HG02870 (cell line): ENCODE data around the gene MFAP5.
"Not testable (repeated sequence)": the region's sequence is repeated elsewhere in the genome, so short reads cannot be mapped to it uniquely, and the experiment has no call there.

Source experiments
- ATAC-seq: cut with Tn5 transposase; IDR thresholded peaks from one replicate; pipeline ENCODE4 v1.9.1; 2021; ENCODE audit warnings: mild to moderate bottlenecking, moderate library complexity; ENCODE audit not compliant: unreplicated experiment

MFAP5 gene

GRCh38 chr12:8676651-8677050 is 14.0 kb upstream of the MFAP5 start:
- no peak for ATAC-seq

GRCh38 chr12:8675591-8676036 is 13.0 kb upstream of the MFAP5 start:
- ATAC-seq = no peak

- no peak for ATAC-seq
Observed at GRCh38 chr12:8672381-8672780, 9.8 kb upstream of the MFAP5 start.

- no peak for ATAC-seq
Observed at GRCh38 chr12:8668441-8668840, 5.8 kb upstream of the MFAP5 start.

GRCh38 chr12:8667270-8667669 is 4.6 kb upstream of the MFAP5 start:
- no peak for ATAC-seq

- ATAC-seq = no peak
Observed at GRCh38 chr12:8665759-8666158, 3.1 kb upstream of the MFAP5 start.

GRCh38 chr12:8664228-8664913 is 1.7 kb upstream of the MFAP5 start:
- no peak for ATAC-seq

- ATAC-seq = no peak
Observed at GRCh38 chr12:8661751-8662150, 875 bp downstream of the MFAP5 start.

- ATAC-seq = no peak
Observed at GRCh38 chr12:8661016-8661415, 1.6 kb downstream of the MFAP5 start.

GRCh38 chr12:8658346-8658745 is 4.3 kb downstream of the MFAP5 start:
- ATAC-seq = no peak

GRCh38 chr12:8655421-8655820 is 7.2 kb downstream of the MFAP5 start:
- ATAC-seq = no peak

GRCh38 chr12:8648576-8649205 is 13.9 kb downstream of the MFAP5 start:
- peak; percentile 78 for ATAC-seq

- ATAC-seq = no peak
Observed at GRCh38 chr12:8647968-8648367, 14.7 kb downstream of the MFAP5 start.

- ATAC-seq = peak; percentile 51
Observed at GRCh38 chr12:8644345-8645248, 18.0 kb downstream of the MFAP5 start.

- no peak for ATAC-seq
Observed at GRCh38 chr12:8642775-8643174, 19.9 kb downstream of the MFAP5 start.

GRCh38 chr12:8639936-8640335 is 22.7 kb downstream of the MFAP5 start:
- no peak for ATAC-seq

GRCh38 chr12:8638951-8639350 is 23.7 kb downstream of the MFAP5 start:
- ATAC-seq = no peak

GRCh38 chr12:8637666-8638065 is 25.0 kb downstream of the MFAP5 start:
- ATAC-seq = no peak

- no peak for ATAC-seq
Observed at GRCh38 chr12:8637244-8637643, 25.4 kb downstream of the MFAP5 start.

- no peak for ATAC-seq
Observed at GRCh38 chr12:8636581-8636980, 26.0 kb downstream of the MFAP5 start.

- ATAC-seq = not testable (repeated sequence)
Observed at GRCh38 chr12:8636007-8636346, 26.6 kb downstream of the MFAP5 start.
